ENCODE measurements around the gene WWTR1. TPM values are rescaled to one million over a fixed set of nuclear protein-coding genes. Genes with fewer than 3 reads are reported as not detected.

The WWTR1 gene
- total RNA-seq, 4 donors from 2014 or later, result 11.3 to 30.7 (median 17.6) TPM

DNA sequence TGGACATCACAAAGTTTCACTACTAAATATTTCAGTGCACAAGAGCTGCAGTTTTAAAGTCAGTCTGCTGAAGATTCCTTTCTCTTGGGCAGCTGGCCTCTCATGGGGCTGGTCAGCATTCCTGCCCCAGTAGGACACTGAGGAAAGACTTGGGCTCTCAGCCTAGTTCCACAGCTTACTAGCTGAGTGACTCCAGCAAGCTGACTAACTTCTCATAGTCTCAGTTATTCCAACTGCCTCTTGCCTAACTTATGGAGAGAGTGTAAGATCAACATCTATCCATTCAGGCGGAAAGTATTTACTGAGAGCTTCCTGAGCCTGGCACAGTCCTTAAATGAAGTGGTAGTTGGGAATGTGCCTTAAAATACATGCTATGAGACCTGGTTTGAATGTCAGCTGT lies 156.3 kb downstream of the WWTR1 start:
- Histone ChIP-seq H3K9me3 (no peaks in the 10 kb centered on the region), H3K36me3 (no peaks in the 10 kb centered on the region), H3K4me1 (no peaks in the 10 kb centered on the region), H3K4me3 (no peak overlapping the region), H3K27me3 (no peaks in the 10 kb centered on the region), H3K27ac (no peak overlapping the region)
- no peak for DNase-seq
- intact Hi-C loops (cut with DNase I; ENCODE audit: low total_unique reads) (no loop called here), in situ Hi-C loops (cut with MboI; ENCODE audit: low sequenced_read_pairs in 4 of 4) (loop anchor here in 1 of 4 donors (25.0 kb wide), 1 partner anchor 211 kb away; no protein-coding TSS in a partner anchor)
- no peak for ATAC-seq
- TF ChIP-seq, protein P1, sequence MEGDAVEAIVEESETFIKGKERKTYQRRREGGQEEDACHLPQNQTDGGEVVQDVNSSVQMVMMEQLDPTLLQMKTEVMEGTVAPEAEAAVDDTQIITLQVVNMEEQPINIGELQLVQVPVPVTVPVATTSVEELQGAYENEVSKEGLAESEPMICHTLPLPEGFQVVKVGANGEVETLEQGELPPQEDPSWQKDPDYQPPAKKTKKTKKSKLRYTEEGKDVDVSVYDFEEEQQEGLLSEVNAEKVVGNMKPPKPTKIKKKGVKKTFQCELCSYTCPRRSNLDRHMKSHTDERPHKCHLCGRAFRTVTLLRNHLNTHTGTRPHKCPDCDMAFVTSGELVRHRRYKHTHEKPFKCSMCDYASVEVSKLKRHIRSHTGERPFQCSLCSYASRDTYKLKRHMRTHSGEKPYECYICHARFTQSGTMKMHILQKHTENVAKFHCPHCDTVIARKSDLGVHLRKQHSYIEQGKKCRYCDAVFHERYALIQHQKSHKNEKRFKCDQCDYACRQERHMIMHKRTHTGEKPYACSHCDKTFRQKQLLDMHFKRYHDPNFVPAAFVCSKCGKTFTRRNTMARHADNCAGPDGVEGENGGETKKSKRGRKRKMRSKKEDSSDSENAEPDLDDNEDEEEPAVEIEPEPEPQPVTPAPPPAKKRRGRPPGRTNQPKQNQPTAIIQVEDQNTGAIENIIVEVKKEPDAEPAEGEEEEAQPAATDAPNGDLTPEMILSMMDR (IDR thresholded peaks at IDR 0.05 in 4 of 5, conservative IDR thresholded peaks at IDR 0.05 in 1 of 5), result no peak
- no peak for TF ChIP-seq POLR2A (IDR thresholded peaks at IDR 0.05)

- no peaks in the 10 kb centered on the region for H3K9me3 ChIP-seq
- H3K27me3 ChIP-seq, result no peaks in the 10 kb centered on the region
- no peak overlapping the region for H3K27ac ChIP-seq
- no peak for ATAC-seq
- no peak for DNase-seq
- intact Hi-C loops (cut with DNase I; ENCODE audit: low total_unique reads), result no loop called here
- in situ Hi-C loops (cut with MboI; ENCODE audit: low sequenced_read_pairs in 4 of 4), result loop anchor here (25.0 kb wide), 3 partner anchors 111 to 536 kb away; partner anchors contain the start of gene TM4SF1 (in 1 of the 4)
- TF ChIP-seq POLR2A (IDR thresholded peaks at IDR 0.05), result no peak
- TF ChIP-seq, protein P1 (IDR thresholded peaks at IDR 0.05 in 4 of 5, conservative IDR thresholded peaks at IDR 0.05 in 1 of 5), result no peak
- no peak overlapping the region for H3K4me3 ChIP-seq
- no peaks in the 10 kb centered on the region for H3K4me1 ChIP-seq
- no peaks in the 10 kb centered on the region for H3K36me3 ChIP-seq
Measured at GRCh38 chr3:149497966-149498670, 159.7 kb downstream of the WWTR1 start.

DNA sequence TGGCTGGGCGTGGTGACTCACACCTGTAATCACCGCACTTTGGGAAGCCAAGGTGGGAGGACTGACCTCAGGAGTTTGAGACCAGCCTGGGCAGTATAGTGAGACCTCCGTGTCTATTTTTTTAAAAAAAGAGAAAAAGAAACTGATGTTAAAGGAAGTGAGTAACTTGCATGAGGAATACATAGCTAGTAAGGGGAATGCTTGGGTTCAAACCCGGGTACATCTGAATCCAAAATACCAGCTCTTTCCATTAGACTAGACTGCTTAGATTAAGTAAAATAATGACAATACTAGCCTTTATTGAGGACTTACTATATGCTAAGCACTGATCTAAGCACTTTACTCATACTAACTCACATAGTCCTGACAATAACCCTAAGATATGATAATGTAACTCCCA lies 160.9 kb downstream of the WWTR1 start:
- H3K27ac ChIP-seq, result no peak overlapping the region
- H3K27me3 ChIP-seq, result no peaks in the 10 kb centered on the region
- H3K4me3 ChIP-seq, result no peak overlapping the region
- ATAC-seq (no peak), DNase-seq (no peak)
- no peaks in the 10 kb centered on the region for H3K36me3 ChIP-seq
- no peaks in the 10 kb centered on the region for H3K4me1 ChIP-seq
- TF ChIP-seq, protein P1 (IDR thresholded peaks at IDR 0.05 in 4 of 5, conservative IDR thresholded peaks at IDR 0.05 in 1 of 5), result no peak
- TF ChIP-seq POLR2A (IDR thresholded peaks at IDR 0.05), result no peak
- H3K9me3 ChIP-seq, result no peaks in the 10 kb centered on the region
- in situ Hi-C loops (cut with MboI; ENCODE audit: low sequenced_read_pairs in 4 of 4) (loop anchor here (25.0 kb wide), 3 partner anchors 110 to 535 kb away; partner anchors contain the start of gene TM4SF1 (in 1 of the 4)), intact Hi-C loops (cut with DNase I; ENCODE audit: low total_unique reads) (no loop called here)

DNA sequence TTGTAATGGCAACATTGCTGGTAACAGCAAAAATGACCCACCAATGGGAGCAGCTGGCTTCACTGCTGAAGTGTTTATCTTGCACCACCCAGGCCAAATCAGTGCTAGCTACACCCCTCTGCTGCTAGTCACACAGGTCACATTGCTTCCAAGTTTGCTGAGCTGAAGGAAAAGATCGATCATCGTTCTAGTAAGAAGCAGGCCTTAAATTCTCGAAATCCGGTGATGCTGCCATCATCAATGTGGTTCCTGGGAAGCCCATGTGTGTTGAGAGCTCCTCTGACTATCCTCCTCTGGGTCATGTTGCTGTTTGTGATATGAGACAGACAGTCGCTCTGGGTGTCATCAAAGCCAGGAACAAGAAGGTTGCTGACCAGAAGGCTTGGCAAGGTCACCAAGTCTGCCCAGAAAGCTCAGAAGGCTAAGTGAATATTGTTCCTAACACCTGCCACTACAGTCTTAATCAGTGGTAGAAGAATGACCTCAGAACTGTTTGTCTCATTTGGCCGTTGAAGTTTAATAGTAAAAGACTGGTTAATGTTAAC lies 162.2 kb downstream of the WWTR1 start:
- intact Hi-C loops (cut with DNase I; ENCODE audit: low total_unique reads), result no loop called here
- no peak for TF ChIP-seq POLR2A (IDR thresholded peaks at IDR 0.05)
- TF ChIP-seq, protein P1 (IDR thresholded peaks at IDR 0.05 in 4 of 5, conservative IDR thresholded peaks at IDR 0.05 in 1 of 5), result no peak

More for the DNA sequence above, 162.2 kb downstream of the WWTR1 start:
- no peaks in the 10 kb centered on the region for H3K27me3 ChIP-seq
- DNase-seq (no peak), ATAC-seq (no peak)
- H3K27ac ChIP-seq, result no peak overlapping the region
- no peaks in the 10 kb centered on the region for H3K9me3 ChIP-seq
- no peaks in the 10 kb centered on the region for H3K4me1 ChIP-seq
- in situ Hi-C loops (cut with MboI; ENCODE audit: low sequenced_read_pairs in 4 of 4), result loop anchor here (25.0 kb wide), 3 partner anchors 108 to 533 kb away; partner anchors contain the start of gene TM4SF1 (in 1 of the 4)
- no peaks in the 10 kb centered on the region for H3K36me3 ChIP-seq
- H3K4me3 ChIP-seq, result no peak overlapping the region
